Epithelial cell of proximal tubule (primary cell): ENCODE data around the gene TMEM179. TPM values are rescaled to one million over a fixed set of nuclear protein-coding genes. Genes with fewer than 3 reads are reported as not detected.

Experiments used
- DNase-seq: peaks from one replicate; pipeline ENCODE4 v3.0.0-alpha.2; 2011; ENCODE audit warnings: low read depth
- H3K4me3 ChIP-seq: 2 replicates; pipeline ENCODE4 v1.5.1; 2011; ENCODE audit warnings: low read depth, mild to moderate bottlenecking, low read length
- total RNA-seq: library from RNA; depleted of rRNA; stranded (reverse); fragments of >200 nt; gene quantifications from 2 replicates; pipeline ENCODE4 v1.2.3, GENCODE V29; 2015
- TF ChIP-seq, protein P1 (sequence below): conservative IDR thresholded peaks from 2 replicates; pipeline ENCODE4 v1.5.1; 2012; ENCODE audit warnings: low read depth, mild to moderate bottlenecking, low read length

The TMEM179 gene
- total RNA-seq, 1 donor from 2014 or later: not detected

DNA sequence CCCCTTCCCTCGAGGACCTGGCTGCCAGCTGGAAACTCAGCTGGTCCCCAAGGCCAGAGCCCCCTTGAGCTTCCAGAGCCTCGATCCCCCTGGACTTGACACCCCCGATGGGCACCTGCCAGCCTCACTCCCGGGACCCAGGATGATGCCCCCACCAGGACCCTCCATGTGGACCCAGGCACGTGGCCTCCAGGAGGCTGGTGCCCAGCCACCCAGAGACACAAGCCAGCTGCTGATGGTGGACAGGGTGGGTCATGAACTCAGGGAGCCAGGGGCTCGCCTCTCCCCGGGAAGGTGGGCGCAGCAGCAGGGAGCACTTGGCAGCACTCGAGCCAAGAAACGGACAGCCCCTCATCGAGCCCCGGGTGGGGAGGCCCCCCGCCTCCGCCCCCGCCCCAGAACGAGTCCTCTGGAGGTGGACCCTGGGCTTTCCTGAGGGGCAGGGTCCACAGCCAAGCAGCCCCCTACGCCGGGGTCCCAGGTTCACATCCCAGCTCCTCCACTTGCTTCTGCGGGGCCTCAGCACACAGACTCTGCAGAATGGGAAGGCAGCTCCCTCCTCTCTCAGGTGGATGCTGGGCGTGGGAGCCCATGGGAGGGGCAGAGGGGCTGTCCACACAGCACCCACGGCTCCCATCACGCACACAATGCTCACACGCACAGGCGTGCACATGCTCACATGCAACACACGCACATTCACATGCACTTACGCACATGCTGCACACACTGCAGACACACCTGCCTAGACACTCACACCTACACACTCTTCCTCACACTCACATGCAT is 12.9 kb downstream of the TMEM179 start:
- TF ChIP-seq, protein P1, sequence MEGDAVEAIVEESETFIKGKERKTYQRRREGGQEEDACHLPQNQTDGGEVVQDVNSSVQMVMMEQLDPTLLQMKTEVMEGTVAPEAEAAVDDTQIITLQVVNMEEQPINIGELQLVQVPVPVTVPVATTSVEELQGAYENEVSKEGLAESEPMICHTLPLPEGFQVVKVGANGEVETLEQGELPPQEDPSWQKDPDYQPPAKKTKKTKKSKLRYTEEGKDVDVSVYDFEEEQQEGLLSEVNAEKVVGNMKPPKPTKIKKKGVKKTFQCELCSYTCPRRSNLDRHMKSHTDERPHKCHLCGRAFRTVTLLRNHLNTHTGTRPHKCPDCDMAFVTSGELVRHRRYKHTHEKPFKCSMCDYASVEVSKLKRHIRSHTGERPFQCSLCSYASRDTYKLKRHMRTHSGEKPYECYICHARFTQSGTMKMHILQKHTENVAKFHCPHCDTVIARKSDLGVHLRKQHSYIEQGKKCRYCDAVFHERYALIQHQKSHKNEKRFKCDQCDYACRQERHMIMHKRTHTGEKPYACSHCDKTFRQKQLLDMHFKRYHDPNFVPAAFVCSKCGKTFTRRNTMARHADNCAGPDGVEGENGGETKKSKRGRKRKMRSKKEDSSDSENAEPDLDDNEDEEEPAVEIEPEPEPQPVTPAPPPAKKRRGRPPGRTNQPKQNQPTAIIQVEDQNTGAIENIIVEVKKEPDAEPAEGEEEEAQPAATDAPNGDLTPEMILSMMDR: no peak
- no peak overlapping the region for H3K4me3 ChIP-seq
- no peak for DNase-seq

DNA sequence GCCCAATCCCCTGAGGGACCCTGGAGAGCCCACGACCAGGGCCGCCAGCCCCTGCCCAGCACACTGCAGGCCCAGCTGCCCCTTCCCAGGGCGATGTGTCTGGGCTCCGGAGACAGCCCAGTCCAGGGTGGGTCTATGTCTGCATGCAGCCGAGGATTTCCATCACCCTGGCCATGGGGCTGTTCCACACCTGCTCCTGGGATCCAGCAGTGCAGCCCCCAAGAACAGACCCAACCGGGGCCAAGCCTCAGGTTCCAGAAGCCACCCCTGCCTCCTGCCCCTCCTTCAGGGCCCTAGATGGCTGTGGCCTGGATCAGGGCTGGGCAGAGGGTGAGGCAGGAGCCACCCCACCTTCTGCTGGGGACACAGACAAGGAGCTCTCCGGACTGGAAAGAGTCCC is 13.5 kb downstream of the TMEM179 start:
- no peak for DNase-seq
- H3K4me3 ChIP-seq: no peak overlapping the region
- TF ChIP-seq, protein P1: no peak

DNA sequence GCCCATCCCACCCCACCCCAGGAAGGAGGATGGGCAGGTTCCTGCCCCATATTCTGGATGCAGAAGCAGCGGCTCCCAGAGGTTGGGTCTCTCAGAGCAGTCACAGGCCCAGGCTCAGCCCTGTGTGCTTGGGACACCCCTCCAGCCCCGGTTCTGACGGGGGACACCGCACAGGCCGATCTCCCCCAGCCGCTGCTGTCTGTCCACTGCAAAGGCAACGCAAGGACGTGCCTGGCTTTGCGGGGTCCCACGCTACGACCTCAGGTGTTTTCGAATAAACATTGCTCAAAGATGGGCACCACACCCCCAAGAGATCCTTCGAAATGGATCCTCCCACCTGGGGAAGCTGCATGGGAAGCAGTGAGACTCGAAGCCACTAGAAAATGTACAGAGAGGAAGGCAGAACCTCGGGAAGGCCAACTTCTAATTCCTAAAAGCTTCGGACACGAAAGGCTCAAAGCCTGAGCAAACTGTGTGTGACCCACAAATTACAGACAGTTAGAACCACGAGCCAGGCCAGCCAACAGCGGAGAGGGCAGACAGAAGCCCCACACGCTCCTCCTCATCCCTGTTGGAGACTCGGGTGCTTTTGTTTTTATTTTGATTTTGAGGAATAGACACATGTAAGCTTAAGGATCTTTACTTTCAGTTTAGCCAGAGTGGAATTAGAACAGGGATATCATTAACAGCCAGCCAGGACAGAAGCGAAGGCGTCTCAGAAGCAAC is 14.2 kb downstream of the TMEM179 start:
- H3K4me3 ChIP-seq: no peak overlapping the region
- no peak for DNase-seq
- TF ChIP-seq, protein P1: no peak

DNA sequence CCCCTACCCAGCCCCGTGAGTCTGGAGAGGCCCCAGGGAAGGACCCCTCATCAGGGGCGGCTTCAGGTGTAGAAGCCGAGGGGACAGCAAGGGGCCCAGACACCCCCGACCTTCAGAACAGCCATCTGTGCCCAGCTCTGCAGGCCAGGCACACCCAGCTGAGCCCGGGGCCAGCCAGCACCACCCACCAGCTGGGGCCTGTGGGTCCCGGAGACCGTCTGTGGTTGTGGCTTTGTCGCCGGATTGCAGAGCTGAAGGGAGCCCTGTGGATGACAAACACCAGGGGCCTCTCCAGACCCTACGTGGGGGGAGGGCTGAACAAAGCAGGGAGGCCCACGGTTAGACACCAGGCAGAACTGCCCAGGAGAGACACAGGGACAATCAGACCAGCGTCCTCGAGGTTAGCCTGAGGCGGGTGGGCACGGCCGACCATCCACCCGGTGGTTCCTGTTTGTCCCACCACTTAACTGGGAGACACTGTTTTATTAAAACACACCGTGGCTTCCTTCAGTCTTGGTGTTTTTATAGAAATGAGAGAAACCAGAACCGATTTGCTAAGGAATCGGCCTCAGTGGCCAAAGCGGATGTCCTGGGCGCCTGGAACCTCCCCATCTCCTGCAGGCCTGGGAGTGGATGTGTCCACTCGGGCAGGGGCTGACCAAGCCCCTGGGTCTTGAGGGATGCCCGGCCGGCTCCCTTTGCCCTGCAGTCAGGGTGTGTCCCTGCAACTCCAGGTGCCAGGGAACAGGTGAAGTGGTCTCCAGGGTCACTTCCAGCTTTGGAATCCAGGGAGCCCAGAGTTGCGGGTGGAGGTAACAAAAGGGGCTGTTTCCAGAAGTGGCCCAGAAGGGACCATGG is 15.0 kb downstream of the TMEM179 start:
- TF ChIP-seq, protein P1: no peak

DNA sequence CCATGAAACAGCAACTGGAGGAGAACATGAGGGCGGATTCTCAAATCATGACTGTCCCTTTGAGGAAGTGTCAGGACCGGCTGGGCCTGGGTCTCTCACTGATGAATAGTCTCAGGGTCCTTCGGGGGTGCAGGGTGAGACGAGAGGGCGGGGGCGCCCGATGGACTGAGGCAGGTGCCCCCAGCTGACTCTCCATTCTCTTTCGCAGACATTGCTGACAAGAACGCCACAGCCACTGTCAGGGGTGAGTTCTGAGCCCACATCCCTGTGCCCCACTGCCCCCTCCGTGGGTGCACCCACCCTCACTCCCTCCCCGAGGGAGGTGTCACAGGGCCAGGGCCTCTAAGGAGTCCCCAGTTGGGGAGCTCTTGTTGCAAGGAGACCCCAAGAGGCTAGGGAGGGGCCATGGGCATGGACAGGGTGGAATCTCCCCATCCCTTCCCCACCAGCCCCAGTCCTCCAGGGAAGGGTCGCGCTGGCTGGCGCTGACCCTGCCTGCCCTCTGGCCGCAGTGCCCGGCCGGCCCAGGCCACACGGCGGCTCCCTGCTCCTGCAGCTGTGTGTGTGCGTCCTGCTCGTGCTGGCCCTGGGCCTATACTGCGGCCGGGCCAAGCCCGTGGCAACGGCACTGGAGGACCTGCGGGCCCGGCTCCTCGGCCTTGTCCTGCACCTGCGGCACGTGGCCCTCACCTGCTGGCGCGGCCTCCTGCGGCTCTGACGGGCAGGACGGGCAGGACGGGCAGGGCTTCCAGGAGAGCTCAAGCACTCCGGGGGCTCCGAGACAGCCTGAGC is 16.3 kb downstream of the TMEM179 start:
- no peak overlapping the region for H3K4me3 ChIP-seq
- TF ChIP-seq, protein P1: no peak
- no peak for DNase-seq

More for the DNA sequence above, 15.0 kb downstream of the TMEM179 start:
- no peak overlapping the region for H3K4me3 ChIP-seq
- no peak for DNase-seq

DNA sequence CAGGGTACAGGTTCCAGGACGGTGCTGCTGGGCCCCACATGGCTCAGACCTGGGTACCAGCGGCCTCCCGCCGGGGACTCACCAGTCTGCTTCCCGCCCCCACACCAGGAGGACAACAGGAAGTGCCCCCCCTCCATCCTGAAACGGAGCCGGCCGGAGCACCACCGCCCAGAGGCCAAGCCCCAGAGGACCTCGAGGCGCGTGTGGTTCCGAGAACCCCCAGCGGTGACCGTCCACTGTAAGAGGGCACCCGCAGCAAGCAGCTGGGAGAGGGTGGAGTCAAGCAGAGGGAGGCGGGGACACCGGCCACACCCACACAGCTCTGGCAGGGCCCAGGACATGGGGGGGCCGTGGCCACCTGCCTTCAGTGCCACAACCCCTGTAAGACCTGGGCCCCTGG is 16.9 kb downstream of the TMEM179 start:
- no peak overlapping the region for H3K4me3 ChIP-seq
- TF ChIP-seq, protein P1: no peak
- no peak for DNase-seq
